ENCODE data around the gene RBBP8NL. TPM values are rescaled to one million over a fixed set of nuclear protein-coding genes. Genes with fewer than 3 reads are reported as not detected.

RBBP8NL gene
- total and polyA plus RNA-seq, 4 donors, result under 0.01 to 0.14 TPM; not detected in 2

GRCh38 chr20:62368976-62369814 lies 58.1 kb downstream of the RBBP8NL start (continued):
- TF ChIP-seq MAX (IDR thresholded peaks at IDR 0.05) (no peak), FOXA2 (IDR thresholded peaks at IDR 0.05) (no peak), FOXA1 (IDR thresholded peaks at IDR 0.05) (no peak)

- Histone ChIP-seq H3K9ac (ENCODE audit: low read depth in 1 of 2, low read length in 2 of 2) (no peak overlapping the region), H3K9me3 (ENCODE audit: control insufficient read depth in 4 of 4, low read length in 3 of 4) (no peaks in the 10 kb centered on the region), H3K4me3 (ENCODE audit: low read depth in 1 of 3, low read length in 3 of 3) (peak overlapping the region in 2 of 3 donors; percentile 26 to 37), H3K27ac (ENCODE audit: low read depth in 1 of 2, low read length in 2 of 2) (peak overlapping the region; percentile 67 to 69), H3K36me3 (ENCODE audit: control insufficient read depth in 4 of 4, insufficient read depth in 3 of 4, low read depth in 1 of 4, low read length in 3 of 4) (no peaks in the 10 kb centered on the region), H3K4me1 (ENCODE audit: control insufficient read depth in 4 of 4, insufficient read depth in 4 of 4, low read length in 3 of 4) (peaks cover 43 to 75% (median 55%) of the 10 kb centered on the region in 4 donors), H3K27me3 (ENCODE audit: control insufficient read depth in 4 of 4, insufficient read depth in 4 of 4, low read length in 3 of 4) (no peaks in the 10 kb centered on the region)
- TF ChIP-seq HNF4G (IDR thresholded peaks at IDR 0.05) (no peak), CTCF (IDR thresholded peaks at IDR 0.05; ENCODE audit: low read depth, low read length, missing input control) (no peak), FOXA2 (IDR thresholded peaks at IDR 0.05) (no peak), RAD21 (IDR thresholded peaks at IDR 0.05) (no peak), FOXA1 (IDR thresholded peaks at IDR 0.05) (no peak), MAX (IDR thresholded peaks at IDR 0.05) (no peak), EGR1 (IDR thresholded peaks at IDR 0.05; ENCODE audit: low read depth in 2 of 2) (peak in 1 of 2 donors; percentile 14), REST (IDR thresholded peaks at IDR 0.05) (no peak), RXRA (IDR thresholded peaks at IDR 0.05) (no peak), ATF3 (IDR thresholded peaks at IDR 0.05) (no peak), NR2F2 (IDR thresholded peaks at IDR 0.05) (no peak), YY1 (IDR thresholded peaks at IDR 0.05) (no peak), SP1 (IDR thresholded peaks at IDR 0.05) (no peak), TAF1 (conservative IDR thresholded peaks at IDR 0.05) (no peak), HNF4A (conservative IDR thresholded peaks at IDR 0.05) (peak; percentile 38 to 42), GABPA (IDR thresholded peaks at IDR 0.05 in 1 of 2, conservative IDR thresholded peaks at IDR 0.05 in 1 of 2) (no peak), ZBTB33 (IDR thresholded peaks at IDR 0.05) (no peak)
- no peak for DNase-seq (ENCODE audit: low spot score)
- WGBS, result 15% methylated on average over 15 of the region's 15 CpGs
Observed at GRCh38 chr20:62368392-62368975, 58.9 kb downstream of the RBBP8NL start.
